HG03103 (cell line): Measurements from ENCODE around the gene PAFAH1B2.

Experiments used
- ATAC-seq: cut with Tn5 transposase; IDR thresholded peaks from one replicate; pipeline ENCODE4 v1.9.1; 2021; ENCODE audit warnings: low read depth; ENCODE audit not compliant: unreplicated experiment

PAFAH1B2 gene

GRCh38 chr11:117187007-117187406, 42.9 kb downstream of the PAFAH1B2 start:
- no peak for ATAC-seq

- no peak for ATAC-seq
Measured at GRCh38 chr11:117187428-117187798, 43.3 kb downstream of the PAFAH1B2 start.

- no peak for ATAC-seq
Measured at GRCh38 chr11:117187799-117188481, 43.9 kb downstream of the PAFAH1B2 start.

- no peak for ATAC-seq
Measured at GRCh38 chr11:117188620-117189081, 44.6 kb downstream of the PAFAH1B2 start.

GRCh38 chr11:117189191-117189940, 45.3 kb downstream of the PAFAH1B2 start:
- ATAC-seq = peak; percentile 43

- ATAC-seq = no peak
Measured at GRCh38 chr11:117189941-117190544, 46.0 kb downstream of the PAFAH1B2 start.

- no peak for ATAC-seq
Measured at GRCh38 chr11:117191680-117192400, 47.8 kb downstream of the PAFAH1B2 start.

- no peak for ATAC-seq
Measured at GRCh38 chr11:117192401-117192875, 48.4 kb downstream of the PAFAH1B2 start.

GRCh38 chr11:117193130-117194020, 49.3 kb downstream of the PAFAH1B2 start:
- ATAC-seq = no peak

GRCh38 chr11:117194267-117194666, 50.2 kb downstream of the PAFAH1B2 start:
- ATAC-seq = no peak

- no peak for ATAC-seq
Measured at GRCh38 chr11:117195258-117195657, 51.2 kb downstream of the PAFAH1B2 start.

GRCh38 chr11:117195761-117196160, 51.7 kb downstream of the PAFAH1B2 start:
- ATAC-seq = no peak

- ATAC-seq = no peak
Measured at GRCh38 chr11:117197006-117197405, 52.9 kb downstream of the PAFAH1B2 start.

GRCh38 chr11:117197516-117198456, 53.7 kb downstream of the PAFAH1B2 start:
- ATAC-seq = no peak

- ATAC-seq = no peak
Measured at GRCh38 chr11:117198613-117199012, 54.5 kb downstream of the PAFAH1B2 start.

- no peak for ATAC-seq
Measured at GRCh38 chr11:117199053-117199915, 55.2 kb downstream of the PAFAH1B2 start, which contains the start of gene TAGLN. Gene TAGLN, plus strand, starts transcription at chr11:117199370. Its CDS starts 3,644 bp downstream, at chr11:117203014.

- no peak for ATAC-seq
Measured at GRCh38 chr11:117199916-117200812, 56.1 kb downstream of the PAFAH1B2 start.
